IMR-90 (cell line): Measurements from ENCODE around the gene NR6A1. TPM values are rescaled to one million over a fixed set of nuclear protein-coding genes. Genes with fewer than 3 reads are reported as not detected.

ENCODE experiments used
- ATAC-seq: fragments of 200-7000 bp; cut with Tn5 transposase; 2 replicates; pipeline ENCODE4 v1.9.1; 2020; ENCODE audit warnings: low read depth, mild to moderate bottlenecking, moderate library complexity
- BruUV-seq: library from RNA; stranded (reverse); fragments of 400-500 nt; replicated peaks from 2 replicates; lab custom pipeline; 2021; lab: Mats Ljungman, UMichigan
- CTCF ChIA-PET: fragments of 300-600 bp; formaldehyde crosslinking; extraction: SDS; loops from one replicate; lab custom pipeline; 2021; ENCODE audit warnings: antibody characterized with exemption; lab: Yijun Ruan, JAX
- POLR2A ChIA-PET: fragments of 300-600 bp; sonication (Branson Sonifier 250); formaldehyde crosslinking; loops from one replicate; lab custom pipeline; 2022; ENCODE audit warnings: antibody characterized with exemption; ENCODE audit not compliant: unreplicated experiment; lab: Charles Lee
- DNase-seq: peaks from one replicate; pipeline ENCODE4 v3.0.0; 2013
- H2AFZ ChIP-seq: replicated peaks from 2 replicates; pipeline ENCODE3; 2013; ENCODE audit warnings: low read length, mild to moderate bottlenecking; ENCODE audit not compliant: poor library complexity
- H2AK5ac ChIP-seq: 2 replicates; pipeline ENCODE4 v1.6.1; 2013; ENCODE audit warnings: low read depth, low read length, inconsistent platforms
- H2AK9ac ChIP-seq: replicated peaks from 2 replicates; pipeline ENCODE3; 2013; ENCODE audit warnings: mild to moderate bottlenecking, low read depth, low read length, moderate library complexity; ENCODE audit not compliant: poor library complexity
- H2BK120ac ChIP-seq: 2 replicates; pipeline ENCODE4 v1.6.1; 2013; ENCODE audit warnings: low read depth, low read length, inconsistent platforms
- H2BK15ac ChIP-seq: 3 replicates; pipeline ENCODE4 v1.6.1; 2013; ENCODE audit warnings: low read depth, low read length, inconsistent platforms
- H2BK20ac ChIP-seq: 2 replicates; pipeline ENCODE4 v1.6.1; 2013; ENCODE audit warnings: low read depth, mild to moderate bottlenecking, inconsistent platforms, low read length, moderate library complexity
- H2BK5ac ChIP-seq: 2 replicates; pipeline ENCODE4 v1.6.1; 2013; ENCODE audit warnings: mild to moderate bottlenecking, low read depth, low read length, inconsistent platforms; ENCODE audit not compliant: poor library complexity, severe bottlenecking
- H3K14ac ChIP-seq: replicated peaks from 2 replicates; pipeline ENCODE4 v1.6.1; 2013; ENCODE audit warnings: low read depth, low read length, inconsistent platforms
- H3K18ac ChIP-seq: 2 replicates; pipeline ENCODE4 v1.6.1; 2013; ENCODE audit warnings: low read depth, low read length, control low read depth
- H3K23ac ChIP-seq: 2 replicates; pipeline ENCODE4 v1.6.1; 2013; ENCODE audit warnings: low read depth, low read length, inconsistent platforms
- H3K27ac ChIP-seq: 2 replicates; pipeline ENCODE4 v1.5.1; 2013; ENCODE audit warnings: mild to moderate bottlenecking, control low read depth, low read length; ENCODE audit not compliant: insufficient read depth
- H3K27me3 ChIP-seq: 2 replicates; pipeline ENCODE4 v1.6.1; 2013; ENCODE audit warnings: low read length; ENCODE audit not compliant: control insufficient read depth, insufficient read depth
- H3K36me3 ChIP-seq: 2 replicates; pipeline ENCODE4 v1.6.1; 2013; ENCODE audit warnings: low read length, mixed read lengths; ENCODE audit not compliant: control insufficient read depth, insufficient read depth
- H3K4ac ChIP-seq: 2 replicates; pipeline ENCODE4 v1.6.1; 2013; ENCODE audit warnings: low read depth, low read length, inconsistent platforms
- H3K4me1 ChIP-seq: 2 replicates; pipeline ENCODE4 v1.6.1; 2013; ENCODE audit warnings: low read length, mixed read lengths; ENCODE audit not compliant: control insufficient read depth, insufficient read depth
- H3K4me2 ChIP-seq: 2 replicates; pipeline ENCODE4 v1.6.1; 2013; ENCODE audit warnings: low read depth, mild to moderate bottlenecking, control low read depth, low read length, moderate library complexity
- H3K4me3 ChIP-seq: 2 replicates; pipeline ENCODE4 v1.5.1; 2013; ENCODE audit warnings: low read depth, mild to moderate bottlenecking, control low read depth, low read length, moderate library complexity; ENCODE audit not compliant: insufficient read depth
- H3K56ac ChIP-seq: 2 replicates; pipeline ENCODE4 v1.6.1; 2013; ENCODE audit warnings: low read length, inconsistent platforms; ENCODE audit not compliant: insufficient read depth; ENCODE audit errors: extremely low read depth
- H3K79me1 ChIP-seq, 2 experiments: 2 replicates each; pipeline ENCODE4 v1.6.1; 2013; ENCODE audit warnings: low read length in 2 of 2, inconsistent platforms in 1 of 2, low read depth in 1 of 2
- H3K9ac ChIP-seq: 2 replicates; pipeline ENCODE4 v1.6.1; 2013; ENCODE audit warnings: low read depth, low read length, control low read depth
- H3K9me1 ChIP-seq: 2 replicates; pipeline ENCODE4 v1.6.1; 2013; ENCODE audit warnings: low read length, inconsistent platforms; ENCODE audit not compliant: insufficient read depth
- H3K9me3 ChIP-seq: 2 replicates; pipeline ENCODE4 v1.6.1; 2013; ENCODE audit warnings: low read length; ENCODE audit not compliant: control insufficient read depth, insufficient read depth
- H4K20me1 ChIP-seq: 2 replicates; pipeline ENCODE4 v1.6.1; 2013; ENCODE audit warnings: low read length, inconsistent platforms; ENCODE audit not compliant: insufficient read depth
- H4K5ac ChIP-seq: 2 replicates; pipeline ENCODE4 v1.6.1; 2013; ENCODE audit warnings: mild to moderate bottlenecking, low read depth, low read length, control low read depth
- H4K8ac ChIP-seq, 2 experiments: 2 replicates each; pipeline ENCODE4 v1.6.1; 2013; ENCODE audit warnings: low read depth in 2 of 2, low read length in 2 of 2, control low read depth in 1 of 2, inconsistent platforms in 1 of 2
- H4K91ac ChIP-seq: 2 replicates; pipeline ENCODE4 v1.6.1; 2013; ENCODE audit warnings: low read depth, low read length, inconsistent platforms; ENCODE audit not compliant: insufficient read depth
- FOS ChIP-seq: fragments of 150-350 bp; IDR thresholded peaks from 2 replicates; pipeline ENCODE4 v1.6.1; 2016; ENCODE audit warnings: low read depth, low read length
- RAD21 ChIP-seq: IDR thresholded peaks from 2 replicates; pipeline ENCODE4 v1.6.1; 2012; ENCODE audit warnings: low read length, improper control_type of control experiment
- WGBS, 2 experiments: methylation state at CpG; one replicate each; pipeline versions ENCODE4 v1.1.5 to v1.1.7; 2013; ENCODE audit warnings: missing lambda C conversion rate in 2 of 2; ENCODE audit not compliant: insufficient read length in 1 of 2; ENCODE audit errors: extremely low coverage in 2 of 2; 5-methylcytosine and 5-hydroxymethylcytosine counted together
- dilution Hi-C: fragments of 300-500 bp; cut with HindIII; formaldehyde crosslinking; loops from one replicate; pipeline ENCODE4 v1.14.3; 2018; ENCODE audit warnings: low sequenced_read_pairs; ENCODE audit not compliant: unreplicated experiment
- in situ Hi-C: fragments of 300-500 bp; cut with MboI; formaldehyde crosslinking; loops from 3 replicates; pipeline ENCODE4 v1.14.3; 2019; ENCODE audit warnings: low sequenced_read_pairs, inconsistent platforms, mixed read lengths
- intact Hi-C: fragments of 100-400 bp; cut with micrococcal nuclease; formaldehyde crosslinking; loops from 2 replicates; pipeline ENCODE4 v1.10.0; 2022
- polyA plus RNA-seq, 3 experiments: library from polyadenylated mRNA; depleted of rRNA; stranded (reverse); fragments of >200 nt; gene quantifications; 2 replicates each; pipeline ENCODE4 v1.2.3, GENCODE V29; 2012; ENCODE audit warnings: low replicate concordance in 1 of 3
- total RNA-seq: library from RNA; depleted of rRNA; stranded (reverse); fragments of >200 nt; gene quantifications from 2 replicates; pipeline ENCODE4 v1.2.3, GENCODE V29; 2012

NR6A1 gene
- total and polyA plus RNA-seq, 2 of the 4 experiments (the other 2 are of a cell fraction): 0.14 to 0.36 TPM

- CTCF ChIA-PET: interaction anchor here (0.6 to 0.8 kb wide), 2 partner anchors 12 to 1139 kb away, joined by 3 read pairs; no protein-coding TSS in a partner anchor
- H3K56ac ChIP-seq: no peak overlapping the region
- in situ Hi-C loops: no loop called here
- no peaks in the 10 kb centered on the region for H3K79me1 ChIP-seq
- no TSS peak for BruUV-seq
- H3K14ac ChIP-seq: no peak overlapping the region
- H4K5ac ChIP-seq: no peak overlapping the region
- no peak overlapping the region for H3K4ac ChIP-seq
- H2BK5ac ChIP-seq: no peak overlapping the region
- no peaks in the 10 kb centered on the region for H3K9me3 ChIP-seq
- H4K8ac ChIP-seq: no peak overlapping the region
- no peak overlapping the region for H2BK20ac ChIP-seq
- no peaks in the 10 kb centered on the region for H4K20me1 ChIP-seq
- no peak overlapping the region for H4K91ac ChIP-seq
- ATAC-seq (no peak), DNase-seq (no peak)
- H3K4me1 ChIP-seq: no peaks in the 10 kb centered on the region; the same call in 1 of the 2 replicates
- no peak overlapping the region for H3K27ac ChIP-seq
- H3K23ac ChIP-seq: no peak overlapping the region
- no peak overlapping the region for H3K9ac ChIP-seq
- H2AFZ ChIP-seq: no peak overlapping the region
- WGBS, 2 experiments: 83% methylated on average over 2 of the region's 2 CpGs; no CpG with 5 or more reads in 1 of the 2 experiments
- no peak overlapping the region for H2AK9ac ChIP-seq
- H3K4me2 ChIP-seq: no peak overlapping the region
- H3K4me3 ChIP-seq: no peak overlapping the region
- dilution Hi-C loops: no loop called here
- TF ChIP-seq RAD21 (no peak), FOS (no peak)
- intact Hi-C loops: no loop called here
- H3K18ac ChIP-seq: no peak overlapping the region
- H3K9me1 ChIP-seq: no peaks in the 10 kb centered on the region
- POLR2A ChIA-PET: interaction anchor here (0.7 kb wide), 1 partner anchor 28 kb away, joined by 5 read pairs; no protein-coding TSS in a partner anchor
- H2AK5ac ChIP-seq: no peak overlapping the region
- peaks cover 4% of the 10 kb centered on the region for H3K27me3 ChIP-seq
- H2BK120ac ChIP-seq: no peak overlapping the region
- no peak overlapping the region for H2BK15ac ChIP-seq
- no peaks in the 10 kb centered on the region for H3K36me3 ChIP-seq
Observed at GRCh38 chr9:124606027-124606426, 165.1 kb downstream of the NR6A1 start.
